Right lobe of liver (tissue), 4 donors: ENCODE results near the gene IFT20.

Experiments
- POLR2A ChIP-seq: fragments of 450-650 bp; IDR thresholded peaks from one replicate; pipeline ENCODE4 v1.6.1; 2017; ENCODE audit warnings: antibody characterized with exemption, mild to moderate bottlenecking
- TF ChIP-seq, protein P1 (sequence below), 4 donors: fragments of 200-600 bp in 3 of 4; fragments of 450-650 bp in 1 of 4; IDR thresholded peaks; one replicate each; pipeline versions ENCODE4 v1.5.1 to v1.8.0; 2016 to 2022; ENCODE audit warnings: antibody characterized with exemption in 4 of 4, mild to moderate bottlenecking in 2 of 4
- donor health status: DM: no; HTN: no; CAD: no.
- donor health status: DM: no; HTN: no; CAD: no.
- donor health status: DM: no; HTN: yes; CAD: no.

DNA sequence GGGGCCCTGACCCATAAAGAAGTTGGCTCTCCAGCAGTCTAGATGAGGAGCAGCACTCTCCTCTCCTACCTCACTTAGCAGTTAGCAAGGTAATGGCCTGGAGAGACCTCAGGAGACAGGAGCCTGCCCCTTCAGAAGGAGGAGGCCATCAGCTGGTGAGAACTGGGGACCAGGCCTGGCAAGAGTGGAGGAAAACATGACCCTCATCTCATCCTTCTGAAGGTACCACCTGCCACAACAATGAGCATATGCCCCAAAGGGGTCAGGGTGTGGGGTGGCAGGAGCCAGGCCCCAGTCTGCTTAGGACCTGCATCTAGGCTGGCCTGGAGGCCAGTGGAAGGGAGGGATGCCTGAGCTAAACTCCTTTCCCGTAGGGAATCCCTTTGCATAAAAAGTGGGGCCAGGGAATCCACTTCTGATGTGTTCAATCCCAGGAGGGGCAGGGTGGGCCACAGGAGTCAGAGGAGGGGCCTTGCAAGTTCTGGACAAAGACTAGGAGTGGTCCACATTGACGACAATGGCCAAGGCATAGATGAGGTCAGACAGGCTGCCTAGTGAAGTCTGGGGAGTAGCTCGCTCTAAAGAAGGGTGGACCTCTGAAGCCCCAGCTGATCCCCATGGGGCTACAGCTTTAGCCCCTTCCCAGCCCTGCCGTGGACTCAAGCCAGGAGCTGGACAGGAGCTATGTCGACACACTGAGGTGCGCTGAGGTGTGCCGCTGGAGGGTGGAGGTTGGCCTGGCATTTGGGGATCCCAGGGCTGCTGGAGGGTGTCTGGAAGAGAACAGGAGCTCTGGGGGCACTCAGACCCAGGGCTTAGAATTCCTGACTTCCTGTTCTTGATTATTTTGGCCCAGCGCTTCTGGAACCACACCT is 28.7 kb upstream of the IFT20 start:
- TF ChIP-seq, protein P1, sequence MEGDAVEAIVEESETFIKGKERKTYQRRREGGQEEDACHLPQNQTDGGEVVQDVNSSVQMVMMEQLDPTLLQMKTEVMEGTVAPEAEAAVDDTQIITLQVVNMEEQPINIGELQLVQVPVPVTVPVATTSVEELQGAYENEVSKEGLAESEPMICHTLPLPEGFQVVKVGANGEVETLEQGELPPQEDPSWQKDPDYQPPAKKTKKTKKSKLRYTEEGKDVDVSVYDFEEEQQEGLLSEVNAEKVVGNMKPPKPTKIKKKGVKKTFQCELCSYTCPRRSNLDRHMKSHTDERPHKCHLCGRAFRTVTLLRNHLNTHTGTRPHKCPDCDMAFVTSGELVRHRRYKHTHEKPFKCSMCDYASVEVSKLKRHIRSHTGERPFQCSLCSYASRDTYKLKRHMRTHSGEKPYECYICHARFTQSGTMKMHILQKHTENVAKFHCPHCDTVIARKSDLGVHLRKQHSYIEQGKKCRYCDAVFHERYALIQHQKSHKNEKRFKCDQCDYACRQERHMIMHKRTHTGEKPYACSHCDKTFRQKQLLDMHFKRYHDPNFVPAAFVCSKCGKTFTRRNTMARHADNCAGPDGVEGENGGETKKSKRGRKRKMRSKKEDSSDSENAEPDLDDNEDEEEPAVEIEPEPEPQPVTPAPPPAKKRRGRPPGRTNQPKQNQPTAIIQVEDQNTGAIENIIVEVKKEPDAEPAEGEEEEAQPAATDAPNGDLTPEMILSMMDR (IDR thresholded peaks at IDR 0.05), result no peak
- no peak for TF ChIP-seq POLR2A
